Mucosa of descending colon (tissue), 3 donors: ENCODE measurements around the gene DOC2A. TPM values are rescaled to one million over a fixed set of nuclear protein-coding genes. Genes with fewer than 3 reads are reported as not detected.
A peak's percentile ranks its signal among the peaks of the same experiment; 100 is the strongest.

Experiments used
- ATAC-seq: fragments of 200-7000 bp; cut with Tn5 transposase; one replicate; pipeline ENCODE4 v1.9.1; 2020; ENCODE audit warnings: mild to moderate bottlenecking, moderate library complexity
- DNase-seq, 3 donors: peaks; one replicate each; pipeline ENCODE4 v3.0.0-alpha.2; 2020
- H3K36me3 ChIP-seq: fragments of 200-600 bp; one replicate; pipeline ENCODE4 v1.8.0; 2021; ENCODE audit warnings: low read depth, mild to moderate bottlenecking
- H3K4me1 ChIP-seq: fragments of 200-600 bp; one replicate; pipeline ENCODE4 v1.8.0; 2021; ENCODE audit warnings: low read depth, mild to moderate bottlenecking
- H3K4me3 ChIP-seq: fragments of 200-600 bp; one replicate; pipeline ENCODE4 v1.8.0; 2021; ENCODE audit warnings: mild to moderate bottlenecking
- H3K9me3 ChIP-seq: fragments of 200-600 bp; one replicate; pipeline ENCODE4 v1.8.0; 2021; ENCODE audit warnings: mild to moderate bottlenecking
- intact Hi-C, 2 donors: fragments of 100-400 bp; cut with DNase I in 1 of 2; cut with micrococcal nuclease in 1 of 2; formaldehyde crosslinking; loops; one replicate each; pipeline versions ENCODE4 v1.11.0 to v1.11.1; 2022; cut with DNase I, micrococcal nuclease
- total RNA-seq, 3 donors: library from RNA; stranded (reverse); fragmentation: NEBNext Ultra II Directional in 2 of 3; extraction: Animal tissue kit (Norgen Biotek cat#: 25700) in 2 of 3; gene quantifications; one replicate each; pipeline versions ENCODE4 v1.2.1 to v1.2.4, GENCODE V29; 2021 to 2023
- TF ChIP-seq, protein P1 (sequence below): fragments of 200-600 bp; IDR thresholded peaks from one replicate; pipeline ENCODE4 v1.8.0; 2022; ENCODE audit warnings: antibody characterized with exemption, mild to moderate bottlenecking
- donor health status: DM: no; HTN: no; CAD: no; lungs with moderate emphysema.
- donor health status: DM: no; HTN: no; CAD: no.
- donor health status: DM: no; HTN: yes; CAD: no.

DOC2A gene
- total RNA-seq, 3 donors from 2014 or later = 5.2 to 16.8 (median 7.5) TPM

DNA sequence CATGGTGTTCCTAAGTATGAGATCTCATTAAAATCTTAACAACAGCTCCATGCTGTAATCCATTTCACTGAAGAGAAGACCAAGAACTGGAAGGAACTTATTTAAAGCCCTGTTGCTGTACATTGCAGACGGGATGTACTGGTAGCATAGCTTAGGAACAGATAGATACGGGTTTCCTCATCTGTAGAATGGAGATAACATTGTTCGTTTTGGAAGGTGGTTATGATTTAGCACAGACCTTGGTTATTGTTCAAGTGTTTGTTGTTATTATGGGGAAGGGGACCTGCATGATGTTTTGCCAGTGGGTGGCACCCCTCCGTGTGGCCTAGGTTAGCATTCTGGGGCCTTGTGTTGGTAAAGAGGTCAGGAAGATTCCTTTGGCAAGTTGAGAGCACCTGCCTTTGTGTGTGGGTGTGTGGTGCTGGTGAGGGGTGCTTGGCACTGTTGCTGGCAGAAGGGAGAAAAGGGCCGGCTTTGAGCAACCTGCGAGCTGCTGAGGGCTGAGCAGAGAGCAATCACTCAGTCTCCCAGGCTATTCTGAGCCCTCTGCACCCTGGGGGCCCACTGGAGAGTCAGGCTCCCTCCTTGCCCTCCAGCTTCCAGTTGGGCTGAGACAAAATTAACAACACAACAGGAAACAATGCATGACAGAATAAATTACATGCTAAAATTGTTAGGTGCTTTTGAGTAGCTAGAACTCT is 34.9 kb downstream of the DOC2A start:
- no peaks in the 10 kb centered on the region for H3K36me3 ChIP-seq
- ATAC-seq (no peak), DNase-seq (no peak)
- intact Hi-C loops = no loop called here
- no peak overlapping the region for H3K4me3 ChIP-seq
- peaks cover 24% of the 10 kb centered on the region for H3K4me1 ChIP-seq
- TF ChIP-seq, protein P1, sequence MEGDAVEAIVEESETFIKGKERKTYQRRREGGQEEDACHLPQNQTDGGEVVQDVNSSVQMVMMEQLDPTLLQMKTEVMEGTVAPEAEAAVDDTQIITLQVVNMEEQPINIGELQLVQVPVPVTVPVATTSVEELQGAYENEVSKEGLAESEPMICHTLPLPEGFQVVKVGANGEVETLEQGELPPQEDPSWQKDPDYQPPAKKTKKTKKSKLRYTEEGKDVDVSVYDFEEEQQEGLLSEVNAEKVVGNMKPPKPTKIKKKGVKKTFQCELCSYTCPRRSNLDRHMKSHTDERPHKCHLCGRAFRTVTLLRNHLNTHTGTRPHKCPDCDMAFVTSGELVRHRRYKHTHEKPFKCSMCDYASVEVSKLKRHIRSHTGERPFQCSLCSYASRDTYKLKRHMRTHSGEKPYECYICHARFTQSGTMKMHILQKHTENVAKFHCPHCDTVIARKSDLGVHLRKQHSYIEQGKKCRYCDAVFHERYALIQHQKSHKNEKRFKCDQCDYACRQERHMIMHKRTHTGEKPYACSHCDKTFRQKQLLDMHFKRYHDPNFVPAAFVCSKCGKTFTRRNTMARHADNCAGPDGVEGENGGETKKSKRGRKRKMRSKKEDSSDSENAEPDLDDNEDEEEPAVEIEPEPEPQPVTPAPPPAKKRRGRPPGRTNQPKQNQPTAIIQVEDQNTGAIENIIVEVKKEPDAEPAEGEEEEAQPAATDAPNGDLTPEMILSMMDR = no peak
- no peaks in the 10 kb centered on the region for H3K9me3 ChIP-seq

DNA sequence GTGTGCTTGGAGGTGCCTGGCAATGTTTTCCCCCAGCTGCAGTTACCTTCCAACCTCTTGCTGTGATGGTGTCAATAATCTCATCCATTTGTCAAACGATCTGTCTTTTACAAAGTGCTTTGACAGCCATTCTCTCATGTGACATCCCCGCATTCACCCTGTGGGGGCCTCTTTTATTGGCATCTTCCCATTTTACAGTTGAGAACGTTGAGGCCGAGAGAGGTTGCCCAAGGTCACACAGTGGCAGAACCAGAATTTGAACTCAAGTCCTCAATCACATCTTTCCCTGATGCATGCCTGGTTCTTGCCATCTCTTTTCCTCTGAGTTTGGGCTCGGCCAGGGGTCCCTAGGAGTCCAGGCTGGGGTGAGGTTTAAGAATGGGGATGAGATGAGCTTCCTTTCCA is 35.7 kb downstream of the DOC2A start:
- Histone ChIP-seq H3K9me3 (no peaks in the 10 kb centered on the region), H3K4me1 (peaks cover 24% of the 10 kb centered on the region), H3K36me3 (no peaks in the 10 kb centered on the region), H3K4me3 (no peak overlapping the region)
- ATAC-seq = no peak
- no peak for DNase-seq
- intact Hi-C loops = no loop called here
- TF ChIP-seq, protein P1 = no peak

DNA sequence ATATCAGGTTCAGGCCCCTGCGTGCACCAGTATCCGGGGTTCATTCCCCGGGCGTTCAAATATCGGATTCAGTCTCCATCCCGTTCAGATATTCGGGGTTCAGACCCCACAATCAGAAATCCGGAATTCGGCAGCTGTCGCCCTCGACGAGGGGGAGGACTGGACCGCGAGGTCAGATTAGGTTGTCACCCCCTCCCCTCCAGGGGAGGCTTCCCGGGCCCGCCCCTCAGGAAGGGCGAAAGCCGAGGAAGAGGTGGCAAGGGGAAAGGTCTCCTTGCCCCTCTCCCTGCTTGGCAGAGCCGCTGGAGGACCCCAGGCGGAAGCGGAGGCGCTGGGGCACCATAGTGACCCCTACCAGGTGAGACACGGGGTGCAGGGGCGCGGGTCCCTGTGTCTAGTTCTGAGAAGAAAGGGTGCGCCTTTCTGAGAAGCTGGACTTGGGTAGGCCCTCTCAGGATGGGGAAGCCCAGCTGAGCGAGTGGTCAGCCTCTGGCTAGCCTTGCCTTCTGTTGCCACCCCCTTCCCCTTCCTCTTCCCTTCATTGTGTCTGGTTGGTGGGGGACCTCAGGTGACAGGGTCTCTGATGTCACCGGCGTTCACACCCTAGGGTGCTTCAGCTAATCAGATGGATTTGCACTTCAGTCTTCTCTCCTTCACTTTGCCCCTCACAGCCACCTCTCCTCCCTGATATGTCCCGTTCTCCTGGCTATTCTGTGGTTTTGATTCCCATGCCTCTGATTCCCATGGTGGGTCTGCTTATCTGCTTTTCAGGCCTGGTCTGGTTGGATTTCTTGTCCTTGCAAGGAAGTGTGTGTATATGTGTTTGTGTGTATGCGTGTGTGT is 36.3 kb downstream of the DOC2A start:
- TF ChIP-seq, protein P1 = no peak
- intact Hi-C loops = no loop called here
- Histone ChIP-seq H3K4me3 (peak overlapping the region; percentile 88), H3K4me1 (peaks cover 24% of the 10 kb centered on the region), H3K9me3 (no peaks in the 10 kb centered on the region), H3K36me3 (no peaks in the 10 kb centered on the region)
- peak; percentile 2 for ATAC-seq
- DNase-seq = peak in 1 of 3 donors; percentile 60

DNA sequence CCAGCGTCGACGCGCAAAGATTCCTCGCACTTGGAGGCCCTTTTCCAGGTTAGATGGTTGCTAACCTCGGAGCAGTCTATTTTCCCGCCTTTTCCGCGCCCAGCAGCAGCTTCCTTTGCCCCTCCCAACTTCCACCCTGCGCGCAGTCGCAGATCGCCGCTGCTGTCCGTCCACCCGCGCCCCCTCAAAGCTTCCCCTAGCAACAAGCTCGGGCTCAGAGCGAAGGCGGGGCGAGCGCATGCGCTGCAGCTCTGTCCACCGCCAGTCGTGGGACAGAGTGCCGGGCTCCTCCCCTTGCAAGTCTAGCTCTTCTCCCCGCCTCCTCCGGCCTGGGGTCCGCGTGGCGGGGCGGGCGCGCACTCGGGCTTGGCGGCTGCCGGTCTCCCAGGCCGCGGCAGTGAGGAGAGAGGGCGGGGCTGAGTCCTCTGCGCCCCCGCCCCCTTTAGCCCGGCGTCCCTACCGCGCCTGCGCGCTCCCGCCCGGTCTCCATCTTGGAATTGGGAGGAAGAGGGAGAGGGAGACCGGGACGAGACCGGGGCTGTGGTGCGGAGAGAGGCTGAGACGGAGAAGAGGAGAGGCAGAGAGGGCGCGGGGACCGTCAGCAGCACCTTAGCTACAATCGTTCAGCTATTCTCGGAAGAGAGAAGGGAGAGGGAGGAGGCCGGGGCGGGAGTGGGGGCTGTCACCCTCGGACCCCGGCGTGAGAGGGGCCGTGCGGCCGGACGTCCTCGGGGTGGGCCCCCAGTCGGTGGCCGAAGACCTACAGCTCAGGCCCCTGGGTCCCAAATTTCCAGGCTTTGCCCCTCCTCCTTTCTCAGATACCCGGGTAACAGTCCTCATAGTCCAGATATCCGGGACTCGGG is 37.2 kb downstream of the DOC2A start, which contains the start of gene TAOK2:
Gene TAOK2, plus strand, starts transcription at position 485 of the 863 bp plus-strand sequence. CDS start 3,905 bp downstream, outside the sequence.
- TF ChIP-seq, protein P1 = no peak
- peak; percentile 99 for ATAC-seq
- peaks cover 24% of the 10 kb centered on the region for H3K4me1 ChIP-seq
- peaks cover 4% of the 10 kb centered on the region for H3K36me3 ChIP-seq
- peak within 1 kb of the TSS; percentile 88 for H3K4me3 ChIP-seq
- DNase-seq = peak; percentile 95 to 99 (median 99)
- H3K9me3 ChIP-seq = no peaks in the 10 kb centered on the region
- intact Hi-C loops = no loop called here

DNA sequence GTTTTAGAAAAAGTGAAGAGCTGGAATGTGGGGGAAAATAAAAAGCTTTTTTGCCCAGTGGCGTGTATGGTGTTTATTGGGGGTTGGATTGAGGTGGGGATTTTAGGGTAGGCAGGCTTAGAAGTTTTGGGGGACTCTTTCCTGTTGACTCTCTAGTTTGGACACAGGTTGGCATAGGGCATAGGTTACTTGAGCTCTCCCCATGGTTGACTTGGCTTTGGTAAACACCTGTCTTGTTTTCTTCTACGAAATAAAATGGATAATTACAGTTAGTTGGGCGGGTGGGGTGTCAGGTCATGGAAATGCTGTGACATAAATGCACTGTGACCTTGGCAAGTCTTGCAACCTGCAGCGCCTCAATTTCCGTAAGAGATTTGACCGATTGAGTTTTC is 37.8 kb downstream of the DOC2A start:
- no peak overlapping the region for H3K4me3 ChIP-seq

More for the DNA sequence above, 37.8 kb downstream of the DOC2A start:
- ATAC-seq (no peak), DNase-seq (no peak)
- intact Hi-C loops = no loop called here
- H3K4me1 ChIP-seq = peaks cover 24% of the 10 kb centered on the region
- H3K9me3 ChIP-seq = no peaks in the 10 kb centered on the region
- H3K36me3 ChIP-seq = peaks cover 5% of the 10 kb centered on the region
- TF ChIP-seq, protein P1 = no peak
